GM12873 (cell line): Measurements from ENCODE around the gene CD44.

ENCODE experiments used
- CTCF ChIP-seq: IDR thresholded peaks from 2 replicates; pipeline ENCODE4 v1.5.1; 2012; ENCODE audit warnings: low read depth, mild to moderate bottlenecking, moderate library complexity, low read length, control low read depth; ENCODE audit not compliant: insufficient read depth; ENCODE audit errors: missing control alignments

Gene CD44

DNA sequence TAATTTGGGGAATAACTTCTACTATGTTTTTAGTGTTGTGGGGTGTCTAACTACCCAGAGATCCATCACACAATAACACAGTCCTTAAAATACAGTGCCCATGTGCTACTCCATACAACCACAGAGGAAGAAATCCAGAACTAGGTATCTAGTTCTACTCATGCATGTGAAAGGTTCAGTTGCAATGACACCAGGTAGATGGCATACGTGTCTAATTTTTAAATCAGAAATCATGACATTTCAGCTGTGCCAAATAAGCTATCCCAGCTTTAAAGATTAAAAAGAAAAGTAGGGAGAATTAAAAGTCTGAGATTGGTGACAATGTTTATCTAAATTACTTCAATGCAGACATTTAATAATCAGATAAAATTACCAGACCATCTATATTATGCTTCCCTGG, 122.2 kb downstream of the CD44 start:
- no peak for TF ChIP-seq CTCF

DNA sequence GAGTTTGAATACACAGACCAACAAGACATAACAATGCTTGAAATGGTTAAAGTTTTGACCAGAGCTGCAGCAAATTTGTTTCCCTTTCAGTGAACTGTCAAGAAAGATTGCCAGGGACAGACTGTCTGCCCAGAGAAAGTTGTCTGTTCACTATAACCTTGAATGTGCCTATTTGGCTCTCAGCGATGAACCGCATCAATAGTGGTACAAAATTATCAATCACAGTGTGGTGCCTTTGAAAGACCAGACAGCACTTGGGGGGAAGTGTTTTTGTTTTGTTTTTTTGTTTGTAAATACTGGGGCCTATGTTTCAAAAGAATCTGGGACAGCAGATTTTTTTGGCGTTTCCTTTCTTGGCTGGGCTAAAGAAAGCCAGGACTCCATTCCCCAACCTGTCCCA, 123.1 kb downstream of the CD44 start:
- TF ChIP-seq CTCF: no peak

DNA sequence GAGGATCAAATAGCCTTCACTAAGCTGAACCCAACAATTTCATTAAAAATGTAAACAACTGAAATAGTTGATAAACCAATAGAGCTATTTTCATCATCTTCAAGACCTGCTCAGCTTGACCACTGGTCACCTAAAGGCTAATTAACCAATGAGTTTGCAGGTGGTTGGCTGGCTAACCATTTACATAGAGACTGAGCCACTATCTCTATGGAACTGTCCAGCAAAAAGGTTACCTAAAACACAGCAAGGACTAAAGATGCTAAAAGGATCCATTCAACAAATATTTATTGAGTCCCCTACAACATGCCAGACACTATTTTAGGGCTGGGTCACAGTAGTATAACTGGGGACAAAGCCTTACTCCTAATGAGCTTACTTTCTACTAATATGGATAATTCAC, 123.8 kb downstream of the CD44 start:
- TF ChIP-seq CTCF: no peak

GRCh38 chr11:35265755-35266454, 126.9 kb downstream of the CD44 start:
- TF ChIP-seq CTCF: no peak

DNA sequence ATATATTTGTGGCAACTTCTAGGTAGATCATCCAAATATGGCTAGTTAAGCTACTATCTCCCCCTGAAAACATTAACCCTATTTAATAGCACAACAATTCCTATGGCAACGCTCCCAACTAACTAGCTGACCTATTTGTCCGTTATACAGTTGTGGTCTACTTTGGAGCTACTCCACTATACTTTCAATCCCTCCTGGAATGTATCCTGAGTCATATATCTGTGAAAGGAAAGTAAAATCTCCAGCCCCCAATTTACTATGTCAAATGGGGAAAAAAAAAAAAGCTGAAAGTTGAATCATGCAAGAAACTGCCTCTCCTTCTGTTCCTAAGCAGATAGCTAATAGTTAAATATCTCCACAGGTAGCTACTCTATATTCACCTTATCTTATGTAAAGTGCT, 128.5 kb downstream of the CD44 start:
- TF ChIP-seq CTCF: no peak

- TF ChIP-seq CTCF: no peak
These were observed 131.4 kb downstream of the CD44 start for GRCh38 chr11:35270342-35270741.

GRCh38 chr11:35271031-35271430, 132.1 kb downstream of the CD44 start:
- TF ChIP-seq CTCF: no peak
